ENCODE data around the gene TMEM132D.
"Not testable (repeated sequence)": the region's sequence is repeated elsewhere in the genome, so short reads cannot be mapped to it uniquely, and the experiment has no call there.

The TMEM132D gene

GRCh38 chr12:129080391-129080790, 823.4 kb downstream of the TMEM132D start:
- DNase-seq, result no peak

- DNase-seq, result no peak
Observed at GRCh38 chr12:129079719-129080118, 824.1 kb downstream of the TMEM132D start.

DNA sequence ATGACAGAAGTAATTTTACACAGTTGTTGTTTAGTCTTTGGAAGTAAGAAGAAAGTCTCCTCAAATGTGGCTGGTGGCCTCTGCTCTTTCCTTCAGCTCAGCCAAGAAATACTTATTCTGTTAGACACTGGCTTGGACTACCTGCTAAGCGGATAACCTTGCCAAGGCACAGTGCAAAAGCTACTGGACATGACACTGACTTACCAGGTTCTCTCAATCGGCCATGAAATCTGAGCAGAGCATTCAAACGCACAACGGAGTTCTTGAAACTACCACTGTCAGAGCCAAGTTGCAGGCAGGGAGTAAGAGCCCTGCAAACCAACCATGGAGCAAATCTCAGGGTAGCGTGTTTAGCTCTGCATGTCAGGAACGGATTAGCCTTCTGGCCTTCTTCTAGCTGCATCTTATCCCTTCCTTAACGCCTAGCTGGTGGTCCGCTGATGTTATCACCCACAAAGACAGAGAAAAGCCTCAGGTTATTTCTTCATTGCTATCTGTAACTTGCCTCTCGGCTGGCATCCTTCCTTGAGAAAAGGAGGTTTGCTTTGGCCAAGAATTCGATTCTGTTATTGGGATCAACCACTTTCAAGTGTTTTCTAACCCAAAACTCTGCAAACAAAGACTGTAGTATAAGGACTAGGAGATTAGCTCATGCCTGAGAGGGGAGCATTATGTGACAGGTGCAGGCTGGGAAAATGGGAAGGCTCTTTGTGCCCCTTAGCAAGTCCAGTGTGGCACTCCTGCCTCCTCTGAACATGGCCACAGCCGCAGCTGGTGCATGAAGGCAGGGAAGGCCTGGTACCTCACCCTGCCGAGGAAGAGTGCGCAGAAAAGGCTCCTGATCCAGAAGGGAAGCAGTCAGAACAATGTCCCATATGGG, 827.1 kb downstream of the TMEM132D start:
- no peak for DNase-seq

DNA sequence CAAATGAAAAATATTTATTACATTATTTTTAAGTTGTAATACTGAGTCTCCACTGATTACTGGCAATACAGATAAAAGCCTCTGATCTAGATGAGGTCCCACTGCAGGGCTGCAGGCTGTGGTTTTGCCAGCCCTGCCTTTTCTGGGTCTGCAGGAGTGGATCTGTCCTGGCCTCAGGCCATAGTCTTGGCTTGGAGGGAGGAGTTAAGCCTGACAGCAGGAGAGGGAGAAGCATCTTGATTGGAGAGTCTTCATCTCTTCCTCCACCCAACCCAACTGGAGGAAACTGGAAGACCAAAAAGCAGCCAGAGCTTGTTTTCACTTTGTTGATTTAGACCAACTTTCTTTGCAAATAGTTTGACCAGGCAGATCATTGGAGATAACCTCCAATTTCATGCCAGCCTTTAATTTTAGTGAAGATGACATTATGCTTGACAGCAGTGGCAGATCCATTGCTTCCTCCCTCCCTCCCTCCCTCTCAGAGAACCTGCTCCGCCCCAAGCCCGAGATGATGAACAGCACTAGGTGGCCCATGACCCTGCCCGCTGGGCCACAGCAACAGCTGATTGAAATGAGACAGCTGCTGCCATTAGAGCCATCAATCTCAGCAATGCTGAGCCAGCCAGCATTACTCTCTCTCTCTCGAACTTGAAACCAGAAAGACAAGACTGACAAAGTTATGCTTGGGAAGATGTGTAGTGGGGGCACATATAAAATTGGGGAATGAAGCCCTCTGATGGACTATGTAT, 828.2 kb downstream of the TMEM132D start:
- no peak for DNase-seq

GRCh38 chr12:129074379-129074778, 829.4 kb downstream of the TMEM132D start:
- no peak for DNase-seq

GRCh38 chr12:129073157-129073915, 830.5 kb downstream of the TMEM132D start:
- no peak for DNase-seq

DNA sequence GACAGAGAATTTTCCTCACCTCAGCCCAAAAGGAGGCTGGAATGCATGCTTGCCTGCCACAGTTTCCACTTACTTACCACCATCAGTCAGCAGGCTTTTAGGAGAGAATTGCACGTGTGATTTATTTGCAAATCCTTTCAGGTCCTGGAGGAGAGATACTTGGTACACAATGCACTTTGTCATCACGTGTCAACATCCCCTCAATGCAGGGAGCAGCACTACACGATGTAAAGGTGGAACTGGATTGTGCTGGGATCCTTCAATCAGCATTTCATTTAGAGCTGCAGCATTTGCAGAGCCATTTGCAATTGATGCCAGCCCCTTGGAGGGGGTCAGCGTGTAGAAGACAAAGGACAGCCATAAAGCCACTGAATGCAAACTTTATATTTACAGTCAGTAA, 832.5 kb downstream of the TMEM132D start:
- no peak for DNase-seq

- DNase-seq, result no peak
Observed at GRCh38 chr12:129069886-129070285, 833.9 kb downstream of the TMEM132D start.

GRCh38 chr12:129068684-129069083, 835.1 kb downstream of the TMEM132D start:
- DNase-seq, result no peak

- no peak for DNase-seq
Observed at GRCh38 chr12:129067491-129067890, 836.3 kb downstream of the TMEM132D start.

DNA sequence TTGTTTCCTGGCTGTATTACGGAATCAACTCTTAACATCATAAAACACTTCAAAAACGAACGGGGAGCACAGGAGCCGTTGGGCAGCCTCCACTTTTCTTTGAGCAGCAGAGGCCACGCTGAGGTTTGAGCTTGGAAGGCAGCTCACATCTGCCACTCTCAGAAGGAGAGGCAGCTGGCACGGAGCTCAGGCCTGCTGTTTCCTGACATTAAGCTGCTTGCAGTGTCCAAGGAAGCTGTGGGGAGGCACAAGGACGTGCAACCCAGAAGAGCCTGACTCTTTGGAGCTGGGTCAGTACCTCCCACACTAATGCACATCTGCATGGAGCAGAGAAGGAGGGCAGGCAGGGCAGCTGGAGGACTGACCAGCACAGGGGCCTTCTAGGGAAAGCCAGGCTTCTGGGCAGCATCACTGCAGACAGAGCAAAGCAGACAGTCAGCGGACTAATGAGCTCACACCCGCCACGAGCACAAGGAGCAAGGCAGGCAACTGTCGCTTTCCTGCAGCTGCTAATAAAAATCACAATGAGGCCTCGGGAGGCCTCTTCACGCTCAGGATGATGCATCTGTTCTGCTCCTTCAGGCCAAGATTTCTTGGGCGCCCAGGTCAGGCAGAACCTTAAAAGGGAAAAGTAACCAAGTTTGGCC, 839.5 kb downstream of the TMEM132D start:
- no peak for DNase-seq

GRCh38 chr12:129063600-129063999, 840.2 kb downstream of the TMEM132D start:
- DNase-seq, result no peak

DNA sequence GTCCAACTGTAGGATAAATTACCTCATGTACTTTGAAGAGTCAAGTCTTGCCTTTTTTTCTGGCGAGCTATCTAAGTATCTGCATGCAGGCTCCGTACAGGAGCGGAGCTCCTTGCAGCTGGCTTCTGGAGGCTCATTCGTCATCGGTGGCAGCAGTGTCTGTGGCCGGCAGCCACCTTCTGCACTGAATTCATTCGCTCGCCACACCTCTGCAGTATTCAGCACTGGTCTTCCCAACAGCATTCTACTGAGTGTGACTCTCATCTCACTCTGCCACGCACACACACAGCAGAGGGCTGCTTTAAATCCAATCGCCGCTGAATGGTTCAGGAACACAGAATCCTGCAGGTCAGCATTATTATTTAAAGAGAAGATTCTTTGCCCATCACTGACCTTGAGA, 850.6 kb downstream of the TMEM132D start:
- no peak for DNase-seq

DNA sequence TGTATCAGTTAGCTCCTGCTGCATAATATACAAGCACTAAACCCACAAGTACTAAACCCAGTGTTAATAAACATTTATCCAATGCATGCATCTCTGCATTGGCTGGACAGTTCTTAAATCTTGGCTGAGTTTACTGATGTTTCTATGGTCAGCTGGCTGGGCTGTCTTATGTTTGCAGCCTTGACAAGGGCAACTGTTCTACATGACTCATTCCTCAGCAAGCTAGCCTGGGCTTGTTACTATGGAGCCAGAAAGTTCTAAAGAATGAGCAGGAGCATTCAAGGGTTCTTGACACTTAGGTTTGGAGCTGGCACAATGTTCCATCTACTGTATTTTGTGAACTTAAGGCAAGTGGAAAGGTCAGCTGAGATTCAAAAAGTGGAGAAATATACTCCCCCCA, 851.5 kb downstream of the TMEM132D start:
- DNase-seq, result no peak

DNA sequence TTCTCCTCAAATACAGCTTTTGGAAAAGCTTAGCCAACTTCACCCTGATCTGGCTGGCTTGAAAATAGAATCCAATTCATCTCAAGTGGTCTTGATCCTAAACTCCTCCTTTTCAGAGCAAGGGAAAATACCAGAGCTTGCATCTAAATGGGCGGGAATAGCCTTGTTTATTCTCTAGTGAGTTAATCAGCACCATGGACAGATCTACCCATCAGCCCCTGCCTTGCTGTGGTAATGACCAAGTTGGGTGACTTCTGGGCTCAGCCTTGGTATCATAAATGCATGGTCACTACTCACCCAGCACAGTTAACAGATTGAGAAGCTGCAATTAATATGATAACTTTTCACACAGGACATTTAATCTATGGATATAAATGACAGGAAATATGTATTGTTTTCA, 853.9 kb downstream of the TMEM132D start:
- DNase-seq, result peak; percentile 52

GRCh38 chr12:129043334-129043733, 860.5 kb downstream of the TMEM132D start:
- not testable (repeated sequence) for DNase-seq

DNA sequence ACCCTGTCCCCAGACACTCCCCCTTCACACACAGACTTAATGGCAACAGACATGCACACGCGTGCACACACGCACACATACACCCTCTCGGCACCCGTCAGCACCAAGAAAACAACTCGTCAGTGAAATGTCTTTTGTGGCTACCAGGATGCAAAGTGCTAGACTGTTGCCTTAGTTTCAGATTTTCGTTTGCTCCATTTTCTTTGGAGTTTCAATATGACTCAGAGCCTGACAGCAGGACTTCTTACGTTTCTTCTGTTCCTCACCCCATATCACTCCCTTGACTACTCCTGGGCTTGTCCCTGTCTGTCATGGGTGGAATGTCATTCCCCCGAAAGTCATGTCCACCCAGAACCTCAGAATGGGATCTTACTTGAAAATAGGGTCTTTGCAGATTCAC, 867.7 kb downstream of the TMEM132D start:
- DNase-seq, result peak; percentile 3

DNA sequence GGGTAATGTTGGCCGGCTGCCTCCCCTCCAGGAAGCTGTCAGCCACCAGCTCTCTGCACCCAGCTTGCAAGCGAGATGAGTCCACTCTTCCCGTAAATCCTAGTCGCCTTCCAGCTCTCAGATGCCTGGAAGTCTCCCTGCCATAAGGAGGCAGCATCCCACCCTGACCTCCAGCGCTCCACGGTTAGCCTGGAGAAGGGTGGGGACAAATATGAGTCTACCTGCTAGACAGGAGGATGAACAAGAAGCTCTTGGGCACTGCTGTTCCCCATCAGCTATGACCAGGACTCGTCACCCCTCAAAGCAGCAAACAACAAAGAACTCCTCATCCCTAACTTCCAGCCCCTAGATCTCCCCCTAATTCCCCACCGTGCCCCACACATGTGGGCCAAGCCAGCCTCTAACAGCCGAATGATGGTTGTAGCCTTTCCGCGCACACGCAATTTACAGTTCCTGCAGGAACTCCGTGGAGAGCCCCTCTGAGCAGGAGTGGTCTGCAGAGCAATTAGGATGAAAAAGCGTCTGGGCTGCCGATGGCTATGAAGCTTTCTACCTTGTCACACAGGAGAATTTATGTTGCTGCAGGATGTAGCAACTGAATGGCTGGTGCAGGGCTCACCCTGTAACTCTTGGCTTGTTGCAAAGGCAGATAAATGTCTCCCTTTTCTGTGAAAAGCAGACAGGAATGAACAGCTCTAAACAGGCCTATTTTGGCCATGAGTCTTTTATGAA, 869.1 kb downstream of the TMEM132D start:
- DNase-seq, result no peak

GRCh38 chr12:129028844-129029243, 875.0 kb downstream of the TMEM132D start:
- no peak for DNase-seq

GRCh38 chr12:129025055-129025454, 878.8 kb downstream of the TMEM132D start:
- DNase-seq, result no peak
